Gastrocnemius medialis (tissue), 4 donors: ENCODE results near the gene DDX28.

Experiments
- CTCF ChIP-seq, 5 experiments: fragments of 450-650 bp in 3 of 5; fragments of 200-600 bp in 2 of 5; sonication (generic) in 2 of 5; IDR thresholded peaks in 4 of 5; conservative IDR thresholded peaks in 1 of 5; 1 replicate in 4 of 5; 2 replicates in 1 of 5; pipeline ENCODE4 v1.5.1; 2016 to 2019; ENCODE audit warnings: antibody characterized with exemption in 5 of 5, mild to moderate bottlenecking in 3 of 5, moderate library complexity in 3 of 5
- POLR2A ChIP-seq, 2 donors: fragments of 450-650 bp; IDR thresholded peaks; one replicate each; pipeline ENCODE4 v1.6.1; 2017; ENCODE audit warnings: antibody characterized with exemption in 2 of 2, mild to moderate bottlenecking in 2 of 2, moderate library complexity in 2 of 2

- no peak for TF ChIP-seq CTCF (IDR thresholded peaks at IDR 0.05 in 4 of 5, conservative IDR thresholded peaks at IDR 0.05 in 1 of 5)
- TF ChIP-seq POLR2A (IDR thresholded peaks at IDR 0.05): no peak
These were observed 27.6 kb downstream of the DDX28 start for GRCh38 chr16:67995423-67995822.
